GM21381 (cell line): Measurements from ENCODE around the gene MBLAC1.

ENCODE experiments used
- ATAC-seq: cut with Tn5 transposase; IDR thresholded peaks from one replicate; pipeline ENCODE4 v1.9.1; 2021; ENCODE audit warnings: mild to moderate bottlenecking, moderate library complexity; ENCODE audit not compliant: unreplicated experiment

Gene MBLAC1

GRCh38 chr7:100169147-100169850, 42.5 kb downstream of the MBLAC1 start:
- ATAC-seq, result no peak

DNA sequence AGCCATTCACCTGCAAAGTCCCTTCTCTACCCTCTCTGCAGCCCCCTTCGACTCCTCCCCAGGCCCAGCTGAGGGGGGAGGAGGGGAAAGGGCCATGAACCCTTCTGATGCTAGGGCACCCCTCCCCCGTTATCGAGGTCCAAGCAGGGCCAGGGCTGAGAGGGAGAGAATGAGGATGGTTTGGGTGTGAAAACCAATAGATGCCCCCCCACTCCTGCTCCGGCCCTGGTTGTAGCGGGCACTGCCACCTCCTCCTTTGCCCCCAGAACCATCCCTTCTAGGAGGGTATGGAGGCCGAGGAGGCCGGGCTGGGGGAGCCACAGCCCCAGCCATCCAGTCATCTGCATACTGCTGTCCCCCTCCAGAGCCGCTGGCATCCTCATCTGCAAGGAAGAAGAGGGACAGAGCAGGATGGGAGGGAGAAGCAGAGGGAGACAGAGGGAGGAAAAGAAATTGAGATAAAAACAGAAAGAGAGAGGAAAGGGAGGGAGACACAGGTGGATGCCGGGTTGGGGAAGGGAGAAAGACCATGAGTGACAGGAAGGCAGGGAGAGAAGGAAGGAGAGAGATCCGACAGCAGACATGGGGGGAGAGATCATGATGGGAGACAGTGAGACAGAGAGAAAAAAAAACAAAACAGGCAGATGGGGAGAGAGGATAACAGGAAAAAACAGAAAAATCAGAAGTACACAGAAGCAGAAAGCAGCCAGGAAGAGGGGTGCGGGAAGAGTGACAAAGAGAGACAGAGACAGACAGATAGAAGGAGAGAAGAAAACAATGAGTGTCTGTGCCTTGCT, 43.5 kb downstream of the MBLAC1 start:
- no peak for ATAC-seq

GRCh38 chr7:100171087-100171681, 44.4 kb downstream of the MBLAC1 start:
- ATAC-seq, result no peak

- no peak for ATAC-seq
Observed at GRCh38 chr7:100171840-100172239, 45.1 kb downstream of the MBLAC1 start.

DNA sequence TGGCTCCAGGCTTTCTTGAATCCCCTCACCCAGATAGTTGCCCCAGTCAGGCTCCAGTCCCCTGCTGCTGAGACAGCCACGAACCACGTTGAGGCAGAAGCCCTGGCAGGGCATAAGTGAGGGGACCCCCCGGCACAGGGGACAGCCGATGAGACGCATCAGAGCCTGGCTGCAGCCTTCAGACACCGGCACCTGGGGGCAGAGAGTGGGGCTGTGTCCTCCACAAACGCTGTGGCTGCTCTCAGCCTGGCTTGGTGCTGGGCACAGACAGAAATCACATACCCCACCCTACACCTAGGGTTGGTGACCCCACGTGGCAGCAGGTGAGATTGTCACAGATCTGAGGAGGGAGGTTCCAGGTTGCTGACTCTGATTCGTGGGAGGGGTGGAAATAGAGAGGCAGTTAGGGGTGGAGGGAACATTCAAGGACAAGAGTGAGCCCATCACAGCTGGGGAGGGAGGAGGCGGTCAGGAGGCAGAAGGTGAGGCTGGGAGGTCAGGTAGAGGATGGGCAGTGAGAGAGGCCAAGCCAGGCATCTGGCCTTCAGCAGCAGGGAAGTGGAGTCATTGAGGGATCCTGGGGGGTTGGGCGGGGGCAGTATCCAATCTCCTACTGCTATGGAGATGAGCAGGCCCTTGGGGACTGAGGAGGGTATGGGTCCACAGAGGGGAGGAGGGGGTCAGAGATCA, 47.2 kb downstream of the MBLAC1 start:
- no peak for ATAC-seq

DNA sequence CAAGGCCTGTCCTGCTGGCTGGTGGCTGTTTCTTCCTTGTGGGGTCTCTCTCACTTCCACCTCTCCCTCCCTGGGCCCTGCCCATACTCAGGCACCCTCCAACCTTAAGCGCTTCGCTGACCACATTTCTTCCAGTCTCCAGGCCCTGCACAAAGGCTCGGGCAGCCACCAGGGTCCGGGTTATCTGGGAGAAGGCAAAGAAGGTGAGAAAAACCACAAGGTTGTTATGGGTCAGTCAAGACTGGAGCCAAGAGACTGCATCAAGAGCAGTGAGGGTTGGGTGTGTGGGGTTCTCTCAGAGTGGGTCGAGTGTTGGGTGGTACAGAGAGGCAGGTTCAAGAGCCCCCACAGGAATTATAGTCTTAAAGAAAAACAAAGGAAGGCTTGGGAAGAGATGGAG, 47.8 kb downstream of the MBLAC1 start:
- ATAC-seq, result no peak

DNA sequence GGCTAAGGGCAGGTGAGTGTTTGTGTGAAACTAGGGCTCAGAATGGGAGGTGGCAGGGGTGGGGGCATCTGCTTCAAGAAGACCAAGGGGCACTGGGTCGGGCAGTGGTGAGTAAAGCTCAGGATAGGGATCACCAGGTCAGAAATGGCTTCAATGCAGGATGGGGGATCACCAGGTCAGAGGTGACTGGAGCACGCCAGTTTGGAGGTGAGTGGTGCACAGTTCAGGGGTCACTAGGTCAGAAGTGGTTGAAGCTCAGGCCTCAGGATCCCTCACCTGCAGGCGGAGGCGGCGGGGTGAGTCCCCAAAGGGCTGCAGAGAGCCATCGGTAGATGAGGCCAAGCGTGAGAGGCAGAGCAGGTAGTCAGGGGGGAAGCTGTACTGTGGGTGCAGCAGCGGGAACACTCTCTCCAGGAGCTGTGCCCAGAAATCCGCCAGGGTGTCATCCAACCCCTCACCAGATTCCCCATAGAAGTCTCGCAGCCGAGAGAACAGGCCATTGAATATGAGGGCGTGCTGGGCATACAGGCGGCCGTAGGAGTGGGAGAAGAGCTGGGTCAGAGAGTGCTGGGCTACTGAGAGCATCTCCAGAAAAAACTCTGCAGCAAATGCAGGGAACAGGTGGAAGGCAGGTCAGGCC, 48.6 kb downstream of the MBLAC1 start:
- no peak for ATAC-seq

DNA sequence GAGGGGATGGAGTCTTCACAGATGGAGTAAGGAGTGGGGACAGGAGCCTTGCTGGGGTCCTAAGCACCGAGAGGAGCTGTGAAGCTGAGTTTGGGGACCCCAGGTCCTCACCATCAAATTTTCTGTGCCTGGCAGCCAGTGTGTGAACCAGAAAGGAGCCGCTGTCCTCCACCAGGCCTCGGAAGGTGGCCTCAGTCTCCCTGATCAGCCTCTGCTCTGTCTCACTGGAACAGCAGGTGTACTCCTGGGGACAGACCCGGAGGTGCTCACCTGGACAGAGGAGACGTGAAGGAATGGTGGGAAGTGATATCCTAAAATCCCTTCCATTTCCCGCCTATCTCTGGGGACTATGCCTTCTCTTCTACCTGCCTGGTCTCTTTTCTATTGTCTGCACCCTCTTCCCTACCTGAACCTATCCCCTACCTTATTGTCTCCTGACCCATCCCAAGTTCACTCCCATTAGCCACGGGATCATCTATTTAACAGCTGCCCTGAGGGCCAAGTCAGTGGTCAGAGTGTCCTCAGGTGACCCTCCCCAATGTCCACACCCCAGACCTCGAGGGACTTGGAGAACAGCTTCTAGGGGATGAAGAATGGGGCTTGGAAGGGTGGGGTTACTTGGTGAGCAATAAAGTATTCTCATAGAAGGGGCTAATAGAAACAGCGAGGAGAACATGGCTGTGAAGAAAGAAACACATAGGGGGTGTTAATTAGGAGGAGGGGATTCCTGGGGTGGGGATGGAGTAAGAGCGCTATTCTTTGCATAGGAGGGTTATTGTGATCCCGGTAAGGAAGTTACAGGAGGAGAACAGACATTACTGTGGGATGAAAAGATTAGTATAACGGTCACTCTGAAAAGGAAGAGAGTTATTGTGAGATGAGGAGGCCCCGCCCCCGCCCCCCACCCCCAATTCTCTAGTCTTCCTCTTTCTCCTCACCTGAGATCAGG, 49.6 kb downstream of the MBLAC1 start:
- ATAC-seq, result no peak

- peak; percentile 88 for ATAC-seq
Observed at GRCh38 chr7:100177045-100178001, 50.6 kb downstream of the MBLAC1 start, which contains the start of the genes GPC2 and STAG3. TSS of gene GPC2 (minus strand) at chr7:100177381. CDS start at chr7:100177199, 182 bp downstream. TSS of gene STAG3 (plus strand) at chr7:100177918. CDS start at chr7:100180557, 2,639 bp downstream.
